ENCODE results near the gene RANBP10.

- TF ChIP-seq POLR2A (IDR thresholded peaks at IDR 0.05; ENCODE audit: low read length) (no peak), GATA1 (IDR thresholded peaks at IDR 0.05; ENCODE audit: low read depth, low read length) (no peak)
These were observed 53.7 kb downstream of the RANBP10 start for GRCh38 chr16:67752641-67753040.
